Right lobe of liver (tissue), 6 donors: ENCODE results near the gene HUS1B. TPM values are rescaled to one million over a fixed set of nuclear protein-coding genes. Genes with fewer than 3 reads are reported as not detected.
"Not testable (repeated sequence)": the region's sequence is repeated elsewhere in the genome, so short reads cannot be mapped to it uniquely, and the experiment has no call there.

Source experiments
- ATAC-seq, 4 donors: fragments of 200-7000 bp; cut with Tn5 transposase; one replicate each; pipeline ENCODE4 v1.9.1; 2020; ENCODE audit warnings: mild to moderate bottlenecking in 4 of 4, moderate library complexity in 4 of 4
- DNase-seq, 3 donors: peaks; one replicate each; pipeline ENCODE4 v3.0.0-alpha.2; 2020
- H3K27ac ChIP-seq, 3 donors: fragments of 200-600 bp; one replicate each; pipeline ENCODE4 v1.8.0; 2022
- H3K27me3 ChIP-seq, 2 donors: fragments of 200-600 bp; one replicate each; pipeline ENCODE4 v1.8.0; 2022
- H3K36me3 ChIP-seq, 4 donors: fragments of 200-600 bp; sonication (generic) in 1 of 4; one replicate each; pipeline versions ENCODE4 v1.5.1 to v1.8.0; 2017 to 2022; ENCODE audit warnings: control low read depth in 1 of 4
- H3K4me1 ChIP-seq, 4 donors: fragments of 200-600 bp; sonication (generic) in 1 of 4; one replicate each; pipeline versions ENCODE4 v1.5.1 to v1.8.0; 2017 to 2022; ENCODE audit warnings: control low read depth in 1 of 4
- H3K4me3 ChIP-seq, 3 donors: fragments of 200-600 bp; one replicate each; pipeline ENCODE4 v1.8.0; 2022
- H3K9me3 ChIP-seq, 4 donors: fragments of 200-600 bp; sonication (generic) in 1 of 4; one replicate each; pipeline versions ENCODE4 v1.5.1 to v1.8.0; 2017 to 2022; ENCODE audit warnings: control low read depth in 1 of 4
- POLR2A ChIP-seq: fragments of 450-650 bp; IDR thresholded peaks from one replicate; pipeline ENCODE4 v1.6.1; 2017; ENCODE audit warnings: antibody characterized with exemption, mild to moderate bottlenecking
- WGBS: methylation state at CpG from one replicate; pipeline ENCODE4 v1.1.6; 2018; ENCODE audit warnings: low coverage, low lambda C conversion rate; ENCODE audit not compliant: insufficient coverage; ENCODE audit errors: missing lambda C conversion rate; 5-methylcytosine and 5-hydroxymethylcytosine counted together
- intact Hi-C, 2 donors: fragments of 100-400 bp; cut with DNase I; formaldehyde crosslinking; loops; one replicate each; pipeline versions ENCODE4 v1.11.2 to v1.14.1; 2022
- total RNA-seq, 6 experiments: library from RNA; depleted of rRNA in 2 of 6; stranded (reverse); fragments of >200 nt in 2 of 6; fragmentation: NEBNext Ultra II Directional in 3 of 6; extraction: Animal tissue kit (Norgen Biotek cat#: 25700) in 3 of 6; gene quantifications; one replicate each; pipeline versions ENCODE4 v1.1.0 to v1.2.4, GENCODE V29; 2016 to 2023
- TF ChIP-seq, protein P1 (sequence below), 4 donors: fragments of 200-600 bp in 3 of 4; fragments of 450-650 bp in 1 of 4; IDR thresholded peaks; one replicate each; pipeline versions ENCODE4 v1.5.1 to v1.8.0; 2016 to 2022; ENCODE audit warnings: antibody characterized with exemption in 4 of 4, mild to moderate bottlenecking in 2 of 4
- donor health status: DM: no; HTN: yes; CAD: no.
- donor health status: DM: no; HTN: no; CAD: no.
- donor health status: DM: no; HTN: no; CAD: no.
- donor health status: DM: no; HTN: yes; CAD: no.
- donor health status: DM: no; HTN: yes; CAD: no.

Gene HUS1B
- total RNA-seq, 6 experiments from 2014 or later, result 0.26 to 2.8 (median 0.34) TPM; not detected in 1

- H3K4me1 ChIP-seq, result peaks cover 0 to 2% (median 0%) of the 10 kb centered on the region in 4 donors
- TF ChIP-seq, protein P1, sequence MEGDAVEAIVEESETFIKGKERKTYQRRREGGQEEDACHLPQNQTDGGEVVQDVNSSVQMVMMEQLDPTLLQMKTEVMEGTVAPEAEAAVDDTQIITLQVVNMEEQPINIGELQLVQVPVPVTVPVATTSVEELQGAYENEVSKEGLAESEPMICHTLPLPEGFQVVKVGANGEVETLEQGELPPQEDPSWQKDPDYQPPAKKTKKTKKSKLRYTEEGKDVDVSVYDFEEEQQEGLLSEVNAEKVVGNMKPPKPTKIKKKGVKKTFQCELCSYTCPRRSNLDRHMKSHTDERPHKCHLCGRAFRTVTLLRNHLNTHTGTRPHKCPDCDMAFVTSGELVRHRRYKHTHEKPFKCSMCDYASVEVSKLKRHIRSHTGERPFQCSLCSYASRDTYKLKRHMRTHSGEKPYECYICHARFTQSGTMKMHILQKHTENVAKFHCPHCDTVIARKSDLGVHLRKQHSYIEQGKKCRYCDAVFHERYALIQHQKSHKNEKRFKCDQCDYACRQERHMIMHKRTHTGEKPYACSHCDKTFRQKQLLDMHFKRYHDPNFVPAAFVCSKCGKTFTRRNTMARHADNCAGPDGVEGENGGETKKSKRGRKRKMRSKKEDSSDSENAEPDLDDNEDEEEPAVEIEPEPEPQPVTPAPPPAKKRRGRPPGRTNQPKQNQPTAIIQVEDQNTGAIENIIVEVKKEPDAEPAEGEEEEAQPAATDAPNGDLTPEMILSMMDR (IDR thresholded peaks at IDR 0.05), result no peak
- no peak for TF ChIP-seq POLR2A
- no peak overlapping the region for H3K27ac ChIP-seq
- WGBS, result 53% methylated on average over 3 of the region's 3 CpGs
- intact Hi-C loops, result no loop called here
- no peaks in the 10 kb centered on the region for H3K9me3 ChIP-seq
- ATAC-seq (no peak), DNase-seq (no peak)
- no peaks in the 10 kb centered on the region for H3K36me3 ChIP-seq
- H3K27me3 ChIP-seq, result no peaks in the 10 kb centered on the region
- H3K4me3 ChIP-seq, result no peak overlapping the region
Measured at GRCh38 chr6:674956-675355, 18.1 kb upstream of the HUS1B start.

- intact Hi-C loops, result no loop called here
- H3K9me3 ChIP-seq, result no peaks in the 10 kb centered on the region
Measured at GRCh38 chr6:674406-674805, 17.5 kb upstream of the HUS1B start.

DNA sequence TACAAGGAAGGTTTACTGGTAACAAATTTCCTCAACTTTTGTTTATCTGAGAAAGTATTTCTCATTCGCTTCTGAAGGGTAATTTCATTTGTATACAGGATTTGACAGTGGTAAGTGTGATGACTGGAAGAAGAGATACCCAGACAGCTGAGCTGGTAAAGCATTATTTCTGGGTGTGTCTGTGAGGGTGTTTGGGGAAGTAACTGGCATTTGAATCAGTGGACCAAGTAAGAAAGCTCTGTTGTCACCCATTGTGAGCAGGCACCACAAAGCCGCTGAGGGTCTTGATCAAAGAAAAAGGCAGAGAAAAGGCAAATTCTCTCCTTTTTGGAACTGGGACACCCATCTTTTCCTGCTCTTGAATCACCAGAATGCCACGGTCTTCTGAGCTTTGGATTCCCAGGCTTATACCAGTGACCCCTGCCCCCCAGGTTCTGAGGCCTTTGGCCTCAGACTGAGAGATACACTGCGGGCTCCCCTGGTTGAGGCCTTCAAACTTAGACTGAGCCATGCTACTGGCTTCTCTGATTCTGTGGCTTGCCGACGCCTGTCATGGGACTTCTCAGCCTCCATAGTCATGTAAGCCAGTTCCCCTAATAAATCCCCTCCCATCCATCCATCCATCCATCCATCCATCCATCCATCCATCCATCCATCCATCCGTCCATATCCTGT lies 10.5 kb upstream of the HUS1B start:
- no peaks in the 10 kb centered on the region for H3K4me1 ChIP-seq
- H3K27me3 ChIP-seq, result no peaks in the 10 kb centered on the region
- TF ChIP-seq, protein P1 (IDR thresholded peaks at IDR 0.05), result no peak
- TF ChIP-seq POLR2A, result no peak
- no peak overlapping the region for H3K4me3 ChIP-seq
- no peak overlapping the region for H3K27ac ChIP-seq
- ATAC-seq (no peak), DNase-seq (no peak)
- H3K36me3 ChIP-seq, result no peaks in the 10 kb centered on the region
- no peaks in the 10 kb centered on the region for H3K9me3 ChIP-seq
- 100% methylated on average over 2 of the region's 7 CpGs for WGBS
- intact Hi-C loops, result no loop called here

More at GRCh38 chr6:674406-674805, 17.5 kb upstream of the HUS1B start:
- Histone ChIP-seq H3K36me3 (no peaks in the 10 kb centered on the region), H3K4me3 (no peak overlapping the region), H3K27ac (no peak overlapping the region), H3K27me3 (no peaks in the 10 kb centered on the region), H3K4me1 (peaks cover 0 to 2% (median 0%) of the 10 kb centered on the region in 4 donors)
- DNase-seq, result no peak
- TF ChIP-seq, protein P1 (IDR thresholded peaks at IDR 0.05), result no peak
- no peak for TF ChIP-seq POLR2A
- no peak for ATAC-seq

GRCh38 chr6:665403-666267 lies 8.7 kb upstream of the HUS1B start:
- Histone ChIP-seq H3K27ac (no peak overlapping the region), H3K36me3 (no peaks in the 10 kb centered on the region), H3K9me3 (no peaks in the 10 kb centered on the region), H3K27me3 (no peaks in the 10 kb centered on the region), H3K4me3 (no peak overlapping the region), H3K4me1 (no peaks in the 10 kb centered on the region)
- ATAC-seq (no peak), DNase-seq (no peak)
- WGBS, result 80% methylated on average over 5 of the region's 5 CpGs
- TF ChIP-seq, protein P1 (IDR thresholded peaks at IDR 0.05), result no peak
- TF ChIP-seq POLR2A, result no peak
- intact Hi-C loops, result no loop called here

GRCh38 chr6:663788-664187 lies 6.9 kb upstream of the HUS1B start:
- WGBS, result 58% methylated on average over 4 of the region's 4 CpGs
- ATAC-seq, H3K9me3 ChIP-seq, H3K4me1 ChIP-seq, H3K4me3 ChIP-seq, H3K36me3 ChIP-seq, DNase-seq, H3K27ac ChIP-seq, intact Hi-C loops, H3K27me3 ChIP-seq: not testable (repeated sequence)
